Natural killer cell treated with Interleukin-12 subunit alpha and Interleukin-12 subunit beta and Interleukin-15 and Interleukin-18, amount 100 ng/mL, for 72 hours (primary cell): Measurements from ENCODE around the gene CTXN1. TPM values are rescaled to one million over a fixed set of nuclear protein-coding genes. Genes with fewer than 3 reads are reported as not detected.

ENCODE experiments used
- ATAC-seq, 2 donors: fragments of 150-1000 bp; cut with Tn5 transposase in 1 of 2; sonication (Bioruptor Pico), chemical (Tn5 transposase) in 1 of 2; 2 replicates each; pipeline ENCODE4 v1.10.0; 2021
- DNase-seq: peaks from one replicate; pipeline ENCODE4 v3.0.0; 2022; ENCODE audit warnings: low spot score
- H3K27ac Mint-ChIP-seq, 2 donors: 1 replicate in 1 of 2; 2 replicates in 1 of 2; pipeline ENCODE4 v1.8.0; 2022; ENCODE audit warnings: mixed read lengths in 2 of 2, mild to moderate bottlenecking in 1 of 2, moderate library complexity in 1 of 2
- H3K27me3 Mint-ChIP-seq, 2 donors: 1 replicate in 1 of 2; 2 replicates in 1 of 2; pipeline ENCODE4 v1.8.0; 2022; ENCODE audit warnings: mixed read lengths in 2 of 2
- H3K36me3 Mint-ChIP-seq: one replicate; pipeline ENCODE4 v1.8.0; 2022; ENCODE audit warnings: mixed read lengths
- H3K4me1 Mint-ChIP-seq, 2 donors: 1 replicate in 1 of 2; 2 replicates in 1 of 2; pipeline ENCODE4 v1.8.0; 2022; ENCODE audit warnings: low read depth in 2 of 2, mixed read lengths in 2 of 2, mild to moderate bottlenecking in 1 of 2
- H3K4me3 Mint-ChIP-seq: one replicate; pipeline ENCODE4 v1.8.0; 2022; ENCODE audit warnings: mixed read lengths
- H3K9me3 Mint-ChIP-seq: 2 replicates; pipeline ENCODE4 v1.8.0; 2022; ENCODE audit warnings: mixed read lengths
- total RNA-seq, 2 donors: library from RNA; stranded (reverse); gene quantifications; one replicate each; pipeline ENCODE4 v1.2.3, GENCODE V29; 2022

The CTXN1 gene
- total RNA-seq, 2 donors from 2014 or later = 0.33 TPM; not detected in 1

DNA sequence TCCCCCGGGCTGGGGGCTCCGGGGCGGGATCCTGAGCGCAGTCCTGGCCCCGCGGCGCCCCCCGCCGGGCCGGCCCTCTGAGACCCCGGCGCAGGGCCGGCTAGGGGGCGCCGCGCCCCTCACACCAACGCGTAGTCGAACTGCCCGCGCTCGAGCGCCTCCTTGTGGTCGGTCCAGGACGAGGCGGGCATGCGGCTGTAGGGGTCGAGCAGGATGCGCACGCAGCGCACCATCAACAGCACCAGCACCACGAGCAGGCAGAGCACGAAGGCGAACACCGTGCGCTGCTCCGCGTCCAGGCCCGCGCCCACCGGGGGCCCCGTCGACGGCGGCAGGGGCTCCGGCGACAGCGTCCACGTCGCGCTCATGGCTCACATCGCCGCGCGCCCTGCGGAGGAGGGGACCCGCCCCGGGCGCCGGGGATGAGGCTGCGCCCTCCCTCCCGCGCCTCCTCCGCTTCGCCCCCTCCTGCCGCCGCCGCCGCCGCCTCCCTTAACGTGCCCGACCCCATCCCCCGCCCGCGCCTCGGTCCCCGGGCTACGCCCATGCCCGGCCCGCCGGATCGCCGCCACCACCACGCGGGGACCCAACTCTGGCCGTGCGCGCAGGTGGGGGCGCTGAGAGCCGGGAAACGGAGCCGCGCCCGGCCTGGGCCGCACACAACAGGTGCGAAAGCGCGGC is 624 bp downstream of the CTXN1 start:
- Mint-ChIP-seq H3K4me1 (peaks cover 0 to 16% of the 10 kb centered on the region in 2 donors), H3K36me3 (no peaks in the 10 kb centered on the region), H3K9me3 (no peaks in the 10 kb centered on the region), H3K27ac (no peak overlapping the region), H3K4me3 (peak overlapping the region; percentile 77), H3K27me3 (no peaks in the 10 kb centered on the region)
- peak; percentile 82 for DNase-seq
- ATAC-seq = peak; percentile 5 to 35

DNA sequence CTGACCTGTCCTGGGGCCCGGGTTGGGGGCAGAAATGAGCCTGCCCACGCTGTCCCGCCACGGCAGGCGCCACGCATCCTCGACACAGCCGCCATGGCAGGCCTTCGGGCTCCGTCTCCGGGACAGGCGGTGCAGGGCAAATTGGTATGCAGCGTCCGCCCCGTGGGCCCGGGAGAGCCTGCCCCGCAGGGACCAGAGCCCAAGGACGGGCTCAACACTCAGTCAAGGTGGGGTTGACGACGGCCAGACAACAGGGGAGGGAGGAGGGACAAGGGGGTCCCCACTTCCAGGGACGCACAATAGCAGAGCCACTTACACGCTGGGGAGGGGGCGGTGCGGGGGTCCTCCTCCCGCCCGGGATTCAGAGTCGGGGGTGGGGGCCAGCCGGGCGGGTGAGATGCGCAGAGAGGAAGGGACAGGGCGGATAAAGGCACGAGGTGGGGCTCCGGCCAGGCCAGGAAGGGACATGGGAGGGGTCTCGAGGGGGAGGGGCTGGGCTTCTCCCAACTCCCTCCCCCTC is 1.2 kb downstream of the CTXN1 start:
- Mint-ChIP-seq H3K27ac (no peak overlapping the region), H3K27me3 (peaks cover 2 to 3% of the 10 kb centered on the region in 2 donors), H3K9me3 (no peaks in the 10 kb centered on the region), H3K4me3 (no peak overlapping the region), H3K4me1 (peaks cover 5 to 21% of the 10 kb centered on the region in 2 donors), H3K36me3 (no peaks in the 10 kb centered on the region)
- DNase-seq = no peak
- ATAC-seq = no peak

GRCh38 chr19:7924241-7924640 is 1.7 kb downstream of the CTXN1 start:
- no peak for DNase-seq
- no peaks in the 10 kb centered on the region for H3K36me3 Mint-ChIP-seq
- no peak for ATAC-seq
- no peak overlapping the region for H3K27ac Mint-ChIP-seq
- H3K4me3 Mint-ChIP-seq = peak overlapping the region; percentile 44
- peaks cover 9 to 23% of the 10 kb centered on the region in 2 donors for H3K4me1 Mint-ChIP-seq
- no peaks in the 10 kb centered on the region for H3K9me3 Mint-ChIP-seq
- peaks cover 4 to 6% of the 10 kb centered on the region in 2 donors for H3K27me3 Mint-ChIP-seq

- H3K27me3 Mint-ChIP-seq = peaks cover 4 to 6% of the 10 kb centered on the region in 2 donors
- H3K4me1 Mint-ChIP-seq = peaks cover 9 to 18% of the 10 kb centered on the region in 2 donors
- no peaks in the 10 kb centered on the region for H3K9me3 Mint-ChIP-seq
- DNase-seq (no peak), ATAC-seq (no peak)
- H3K36me3 Mint-ChIP-seq = no peaks in the 10 kb centered on the region
- H3K27ac Mint-ChIP-seq = no peak overlapping the region
- H3K4me3 Mint-ChIP-seq = peak overlapping the region; percentile 37
These were observed 2.4 kb downstream of the CTXN1 start for GRCh38 chr19:7923295-7924191.

GRCh38 chr19:7922836-7923195 is 3.1 kb downstream of the CTXN1 start:
- ATAC-seq (no peak), DNase-seq (no peak)
- Mint-ChIP-seq H3K4me1 (peaks cover 14 to 21% of the 10 kb centered on the region in 2 donors), H3K4me3 (peak overlapping the region; percentile 37), H3K27me3 (peaks cover 6% of the 10 kb centered on the region in 2 donors), H3K36me3 (no peaks in the 10 kb centered on the region), H3K9me3 (no peaks in the 10 kb centered on the region), H3K27ac (no peak overlapping the region)

GRCh38 chr19:7921967-7922835 is 3.7 kb downstream of the CTXN1 start:
- H3K36me3 Mint-ChIP-seq = no peaks in the 10 kb centered on the region
- no peaks in the 10 kb centered on the region for H3K9me3 Mint-ChIP-seq
- H3K4me1 Mint-ChIP-seq = peaks cover 14 to 22% of the 10 kb centered on the region in 2 donors
- H3K27ac Mint-ChIP-seq = no peak overlapping the region
- peaks cover 6 to 7% of the 10 kb centered on the region in 2 donors for H3K27me3 Mint-ChIP-seq
- peak overlapping the region; percentile 62 for H3K4me3 Mint-ChIP-seq
- DNase-seq = no peak
- ATAC-seq = no peak

DNA sequence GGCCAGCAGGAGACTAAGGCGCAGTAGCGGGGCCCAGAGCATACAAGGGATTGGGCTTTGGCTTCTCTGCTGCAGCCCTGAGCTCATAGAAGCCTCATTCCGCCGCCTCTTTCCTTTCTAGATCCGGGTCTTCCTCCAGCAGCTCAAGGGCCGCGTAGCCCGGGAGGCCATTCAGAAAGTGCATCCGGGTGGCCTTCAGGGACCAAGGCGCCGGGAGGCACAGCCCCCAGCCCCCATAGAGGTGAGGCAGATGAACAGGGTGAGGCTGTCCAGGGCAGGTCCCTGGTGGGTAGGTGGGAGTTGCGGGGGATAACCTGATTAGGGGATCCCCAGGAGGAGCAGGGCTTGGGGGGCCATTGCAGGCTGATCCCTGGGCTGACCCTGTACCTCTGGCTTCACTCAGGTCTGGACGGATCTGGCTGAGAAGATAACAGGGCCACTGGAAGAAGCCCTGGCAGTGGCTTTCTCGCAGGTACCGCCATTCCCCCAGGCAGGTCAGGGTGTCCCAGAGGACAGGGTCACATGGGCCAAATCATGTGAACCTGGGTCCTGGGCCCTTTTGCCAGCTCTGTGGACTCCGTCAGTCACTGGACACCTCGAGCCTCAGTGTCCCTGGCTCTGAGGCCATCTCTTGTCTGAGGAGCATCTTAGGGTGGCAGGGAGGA is 4.5 kb downstream of the CTXN1 start:
- ATAC-seq (no peak), DNase-seq (no peak)
- Mint-ChIP-seq H3K4me3 (peak overlapping the region; percentile 87), H3K27ac (peak overlapping the region; percentile 60 to 92), H3K4me1 (peaks cover 14 to 19% of the 10 kb centered on the region in 2 donors), H3K9me3 (no peaks in the 10 kb centered on the region), H3K36me3 (no peaks in the 10 kb centered on the region), H3K27me3 (peaks cover 6 to 7% of the 10 kb centered on the region in 2 donors)

- peak overlapping the region; percentile 69 to 92 for H3K27ac Mint-ChIP-seq
- no peaks in the 10 kb centered on the region for H3K36me3 Mint-ChIP-seq
- peak overlapping the region; percentile 87 for H3K4me3 Mint-ChIP-seq
- DNase-seq = peak; percentile 99
- no peaks in the 10 kb centered on the region for H3K9me3 Mint-ChIP-seq
- peak; percentile 82 to 92 for ATAC-seq
- peaks cover 14 to 16% of the 10 kb centered on the region in 2 donors for H3K4me1 Mint-ChIP-seq
- H3K27me3 Mint-ChIP-seq = peaks cover 6 to 7% of the 10 kb centered on the region in 2 donors
These were observed 5.2 kb downstream of the CTXN1 start for GRCh38 chr19:7920519-7921301.

DNA sequence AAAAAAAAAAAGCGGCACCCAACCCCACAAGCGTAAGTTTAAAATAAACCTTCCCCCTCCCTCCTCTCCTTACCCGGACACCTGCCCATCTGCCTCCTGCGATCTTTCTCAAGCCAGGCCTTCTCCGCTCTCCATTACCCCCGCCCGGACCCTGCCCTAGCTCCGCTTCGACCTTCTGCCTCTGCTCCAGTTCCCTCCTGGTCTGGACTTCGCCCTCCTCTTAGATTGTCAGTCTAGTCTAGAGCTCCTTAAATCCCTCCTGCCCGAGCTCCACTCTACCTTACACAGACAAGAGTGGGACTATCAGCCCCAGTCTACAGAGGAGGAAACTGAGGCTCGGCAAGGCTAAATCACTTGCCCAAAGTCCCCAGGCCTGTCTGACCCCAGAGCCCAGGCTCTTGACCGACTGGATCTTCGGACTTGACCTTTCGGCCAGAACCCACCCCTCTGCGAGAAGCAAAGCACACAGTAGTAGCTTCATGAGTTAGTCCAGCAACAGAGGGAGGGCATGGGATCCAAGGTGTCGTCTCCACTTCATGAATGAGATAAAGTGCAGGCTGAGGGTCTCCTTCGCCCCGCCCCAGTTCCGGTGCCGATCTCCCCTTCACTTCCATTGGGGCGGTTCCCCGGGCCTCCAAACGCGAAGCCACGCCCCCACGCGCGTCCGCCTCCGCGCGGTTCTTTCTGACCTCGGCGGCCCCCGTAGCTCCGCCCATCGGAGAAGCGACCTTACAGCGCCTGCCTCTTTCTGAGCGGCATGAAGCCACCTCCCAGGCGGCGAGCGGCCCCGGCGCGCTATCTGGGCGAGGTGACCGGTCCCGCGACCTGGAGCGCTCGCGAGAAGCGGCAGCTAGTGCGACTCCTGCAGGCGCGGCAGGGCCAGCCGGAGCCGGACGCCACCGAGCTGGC is 6.1 kb downstream of the CTXN1 start, which contains the start of gene SNAPC2:
SNAPC2 (plus strand) TSS at position 729 of the 909 bp plus-strand sequence; CDS start at position 758, 29 bp downstream.
- ATAC-seq (peak; percentile 78 to 83), DNase-seq (peak; percentile 98)
- peak within 1 kb of the TSS; percentile 69 to 92 for H3K27ac Mint-ChIP-seq
- H3K4me1 Mint-ChIP-seq = peaks cover 14 to 19% of the 10 kb centered on the region in 2 donors
- no peaks in the 10 kb centered on the region for H3K36me3 Mint-ChIP-seq
- H3K27me3 Mint-ChIP-seq = peaks cover 6 to 7% of the 10 kb centered on the region in 2 donors
- no peaks in the 10 kb centered on the region for H3K9me3 Mint-ChIP-seq
- H3K4me3 Mint-ChIP-seq = peak within 1 kb of the TSS; percentile 87

DNA sequence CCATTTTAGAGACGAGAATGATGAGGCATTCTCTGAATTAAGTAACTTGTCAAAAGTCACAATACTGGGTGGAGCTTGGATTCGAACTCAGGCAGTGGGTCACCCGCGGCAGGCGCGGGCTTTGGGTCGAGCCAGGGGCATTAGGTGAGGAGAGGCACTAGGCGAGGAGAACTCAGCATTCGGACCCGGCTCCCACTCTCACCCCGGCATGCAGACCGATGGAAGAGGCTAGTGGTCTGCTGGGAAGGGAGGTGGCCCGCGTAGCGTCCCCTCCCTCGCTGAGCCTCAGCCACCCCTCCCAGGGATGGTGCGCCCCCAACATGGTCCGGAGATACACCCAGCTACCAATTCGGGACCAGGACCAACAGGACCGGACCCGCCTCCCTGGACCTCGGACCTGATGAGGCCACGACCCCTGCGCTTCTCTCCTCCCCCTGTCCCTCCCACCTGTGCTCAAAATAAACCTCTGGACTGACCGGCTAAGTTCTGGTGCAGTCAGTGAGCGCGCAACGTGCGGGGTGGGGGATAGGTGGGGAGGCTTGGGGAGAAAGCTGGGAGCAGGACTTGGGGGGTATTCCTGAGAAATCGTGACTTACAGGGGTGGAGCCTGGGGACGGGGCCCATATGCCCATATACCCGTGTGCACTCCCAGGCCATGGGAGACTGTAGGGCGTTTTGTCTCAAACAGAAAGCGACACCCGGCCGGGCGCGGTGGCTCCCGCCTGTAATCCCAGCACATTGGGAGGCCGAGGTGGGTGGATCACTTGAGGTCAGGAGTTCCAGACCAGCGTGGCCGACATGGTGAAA is 7.1 kb downstream of the CTXN1 start:
- ATAC-seq (no peak), DNase-seq (no peak)
- Mint-ChIP-seq H3K27ac (no peak overlapping the region), H3K36me3 (no peaks in the 10 kb centered on the region), H3K27me3 (peaks cover 6 to 7% of the 10 kb centered on the region in 2 donors), H3K4me3 (peak overlapping the region; percentile 45), H3K4me1 (peaks cover 14 to 17% of the 10 kb centered on the region in 2 donors), H3K9me3 (no peaks in the 10 kb centered on the region)
